ENCODE data around the gene MCTP1. TPM values are rescaled to one million over a fixed set of nuclear protein-coding genes. Genes with fewer than 3 reads are reported as not detected.

The MCTP1 gene
- total RNA-seq, 2 donors from 2014 or later: 5.1 to 10.0 TPM

GRCh38 chr5:94884311-94884710 is 400.6 kb downstream of the MCTP1 start:
- Histone ChIP-seq H3K9me3 (no peaks in the 10 kb centered on the region), H3K4me1 (peaks cover 0 to 5% of the 10 kb centered on the region in 2 donors)
- TF ChIP-seq CTCF (IDR thresholded peaks at IDR 0.05): no peak

GRCh38 chr5:94872526-94872925 is 412.4 kb downstream of the MCTP1 start:
- Histone ChIP-seq H3K36me3 (no peaks in the 10 kb centered on the region), H3K27ac (no peak overlapping the region), H3K9me3 (no peaks in the 10 kb centered on the region), H3K27me3 (no peaks in the 10 kb centered on the region), H3K4me3 (no peak overlapping the region), H3K4me1 (no peaks in the 10 kb centered on the region)
- DNase-seq (ENCODE audit: low spot score): no peak
- TF ChIP-seq CTCF (IDR thresholded peaks at IDR 0.05): no peak

More at GRCh38 chr5:94884311-94884710, 400.6 kb downstream of the MCTP1 start:
- DNase-seq (ENCODE audit: low spot score): no peak
- H3K27ac ChIP-seq: peak overlapping the region; percentile 36 to 54
- H3K4me3 ChIP-seq: no peak overlapping the region
- H3K27me3 ChIP-seq: no peaks in the 10 kb centered on the region
- no peaks in the 10 kb centered on the region for H3K36me3 ChIP-seq

GRCh38 chr5:94870511-94871183 is 414.2 kb downstream of the MCTP1 start:
- H3K4me1 ChIP-seq: no peaks in the 10 kb centered on the region
- H3K4me3 ChIP-seq: no peak overlapping the region
- TF ChIP-seq CTCF (IDR thresholded peaks at IDR 0.05): no peak
- H3K36me3 ChIP-seq: no peaks in the 10 kb centered on the region
- DNase-seq (ENCODE audit: low spot score): no peak
- no peaks in the 10 kb centered on the region for H3K9me3 ChIP-seq
- no peaks in the 10 kb centered on the region for H3K27me3 ChIP-seq
- H3K27ac ChIP-seq: no peak overlapping the region

- TF ChIP-seq CTCF (IDR thresholded peaks at IDR 0.05): no peak
- no peaks in the 10 kb centered on the region for H3K27me3 ChIP-seq
- no peaks in the 10 kb centered on the region for H3K9me3 ChIP-seq
- DNase-seq (ENCODE audit: low spot score): no peak
- no peak overlapping the region for H3K27ac ChIP-seq
- no peaks in the 10 kb centered on the region for H3K36me3 ChIP-seq
- no peak overlapping the region for H3K4me3 ChIP-seq
- no peaks in the 10 kb centered on the region for H3K4me1 ChIP-seq
Measured at GRCh38 chr5:94869921-94870320, 415.0 kb downstream of the MCTP1 start.

GRCh38 chr5:94863951-94864350 is 420.9 kb downstream of the MCTP1 start:
- DNase-seq (ENCODE audit: low spot score): no peak
- no peaks in the 10 kb centered on the region for H3K4me1 ChIP-seq
- no peaks in the 10 kb centered on the region for H3K9me3 ChIP-seq
- H3K27me3 ChIP-seq: no peaks in the 10 kb centered on the region
- no peaks in the 10 kb centered on the region for H3K36me3 ChIP-seq
- no peak overlapping the region for H3K27ac ChIP-seq
- no peak overlapping the region for H3K4me3 ChIP-seq
- TF ChIP-seq CTCF (IDR thresholded peaks at IDR 0.05): no peak

GRCh38 chr5:94857111-94857510 is 427.8 kb downstream of the MCTP1 start:
- Histone ChIP-seq H3K4me1 (no peaks in the 10 kb centered on the region), H3K36me3 (no peaks in the 10 kb centered on the region), H3K9me3 (no peaks in the 10 kb centered on the region), H3K27ac (no peak overlapping the region), H3K27me3 (no peaks in the 10 kb centered on the region), H3K4me3 (no peak overlapping the region)
- DNase-seq (ENCODE audit: low spot score): no peak
- TF ChIP-seq CTCF (IDR thresholded peaks at IDR 0.05): no peak

All from right atrium auricular region (tissue), 2 donors.